ENCODE results near the gene PITX1.

- TF ChIP-seq CTCF (IDR thresholded peaks at IDR 0.05) (no peak), POLR2A (IDR thresholded peaks at IDR 0.05) (no peak)
Observed at GRCh38 chr5:135027697-135028615, 6.1 kb downstream of the PITX1 start.
